Neural cell (in vitro differentiated cells): ENCODE results near the gene PTPRN2. TPM values are rescaled to one million over a fixed set of nuclear protein-coding genes. Genes with fewer than 3 reads are reported as not detected.

ENCODE experiments used
- H2AFZ ChIP-seq: fragments of 200-600, 300-800 bp; sonication (generic), shearing (Covaris generic); 2 replicates; pipeline ENCODE4 v1.6.0; 2014; ENCODE audit warnings: low read depth, mild to moderate bottlenecking, antibody characterized with exemption, low read length, moderate library complexity
- H3F3A ChIP-seq: fragments of 200-600 bp; shearing (Covaris generic); 2 replicates; pipeline ENCODE4 v1.6.1; 2016; ENCODE audit warnings: mild to moderate bottlenecking, moderate library complexity, mixed read lengths, antibody characterized with exemption, low read length; ENCODE audit not compliant: insufficient read depth, poor library complexity, severe bottlenecking
- H3K27ac ChIP-seq: fragments of 200-600, 300-800 bp; sonication (generic), shearing (Covaris generic); 2 replicates; pipeline ENCODE4 v1.5.1; 2014; ENCODE audit warnings: mild to moderate bottlenecking, low read length, moderate library complexity
- H3K27me3 ChIP-seq: fragments of 300-800, 200-600 bp; sonication (generic), shearing (Covaris generic); 2 replicates; pipeline ENCODE4 v1.6.0; 2014; ENCODE audit warnings: mild to moderate bottlenecking, low read depth, low read length, moderate library complexity; ENCODE audit not compliant: insufficient read depth
- H3K36me3 ChIP-seq: fragments of 300-800, 200-600 bp; sonication (generic), shearing (Covaris generic); 2 replicates; pipeline ENCODE4 v1.5.1; 2014; ENCODE audit warnings: mild to moderate bottlenecking, antibody characterized with exemption, low read length, moderate library complexity; ENCODE audit not compliant: insufficient read depth
- H3K4me2 ChIP-seq: fragments of 300-800, 200-600 bp; sonication (generic), shearing (Covaris generic); 2 replicates; pipeline ENCODE4 v1.6.0; 2014; ENCODE audit warnings: mild to moderate bottlenecking, low read length
- H3K4me3 ChIP-seq: fragments of 300-800, 200-600 bp; sonication (generic), shearing (Covaris generic); 2 replicates; pipeline ENCODE4 v1.5.1; 2014; ENCODE audit warnings: mild to moderate bottlenecking, low read length, moderate library complexity
- H3K79me2 ChIP-seq: fragments of 200-600 bp; shearing (Covaris generic); replicated peaks from 2 replicates; pipeline ENCODE4 v1.6.0; 2014; ENCODE audit warnings: mild to moderate bottlenecking, low read length, moderate library complexity; ENCODE audit not compliant: insufficient read depth
- H3K9ac ChIP-seq: fragments of 300-800, 200-600 bp; sonication (generic), shearing (Covaris generic); 2 replicates; pipeline ENCODE4 v1.6.1; 2016; ENCODE audit warnings: mild to moderate bottlenecking, low read length, mixed read lengths
- H3K9me2 ChIP-seq: fragments of 200-600 bp; shearing (Covaris generic); 2 replicates; pipeline ENCODE4 v1.6.1; 2016; ENCODE audit warnings: mild to moderate bottlenecking, low read length, mixed read lengths; ENCODE audit not compliant: insufficient read depth
- H3K9me3 ChIP-seq: fragments of 200-600, 300-800 bp; sonication (generic), shearing (Covaris generic); 2 replicates; pipeline ENCODE4 v1.6.1; 2016; ENCODE audit warnings: mild to moderate bottlenecking, mixed run types, low read length, moderate library complexity, mixed read lengths
- H4K20me1 ChIP-seq: fragments of 200-600 bp; shearing (Covaris generic); 2 replicates; pipeline ENCODE4 v1.6.1; 2016; ENCODE audit warnings: mild to moderate bottlenecking, mixed run types; ENCODE audit not compliant: insufficient read depth
- EP300 ChIP-seq: fragments of 450-650 bp; conservative IDR thresholded peaks from 2 replicates; pipeline ENCODE4 v1.6.1; 2014; ENCODE audit warnings: antibody characterized with exemption, mild to moderate bottlenecking, moderate library complexity; ENCODE audit not compliant: poor library complexity, severe bottlenecking
- EZH2 ChIP-seq: fragments of 200-600, 300-800 bp; shearing (Covaris generic), sonication (generic); IDR thresholded peaks from 2 replicates; pipeline ENCODE4 v1.6.1; 2014; ENCODE audit warnings: antibody characterized with exemption, low read length, borderline replicate concordance, mild to moderate bottlenecking; ENCODE audit not compliant: insufficient read depth, poor library complexity, severe bottlenecking
- MXI1 ChIP-seq: fragments of 450-650 bp; conservative IDR thresholded peaks from 2 replicates; pipeline ENCODE4 v1.6.1; 2014; ENCODE audit warnings: antibody characterized with exemption, mild to moderate bottlenecking; ENCODE audit not compliant: poor library complexity, severe bottlenecking
- POLR2AphosphoS5 ChIP-seq: IDR thresholded peaks from 2 replicates; pipeline ENCODE4 v1.6.1; 2012
- RAD21 ChIP-seq: fragments of 450-650 bp; conservative IDR thresholded peaks from 2 replicates; pipeline ENCODE4 v1.6.1; 2014; ENCODE audit warnings: antibody characterized with exemption, mild to moderate bottlenecking, moderate library complexity
- REST ChIP-seq: IDR thresholded peaks from 2 replicates; pipeline ENCODE4 v1.6.1; 2012; ENCODE audit warnings: borderline replicate concordance
- SMC3 ChIP-seq: fragments of 450-650 bp; conservative IDR thresholded peaks from 2 replicates; pipeline ENCODE4 v1.6.1; 2014; ENCODE audit warnings: antibody characterized with exemption, mild to moderate bottlenecking, moderate library complexity; ENCODE audit not compliant: poor library complexity
- TAF1 ChIP-seq: IDR thresholded peaks from 2 replicates; pipeline ENCODE4 v1.6.1; 2012; ENCODE audit warnings: low read depth
- polyA plus RNA-seq: library from polyadenylated mRNA; depleted of rRNA; stranded (reverse); fragments of >200 nt; gene quantifications from 2 replicates; pipeline ENCODE4 v1.2.3, GENCODE V29; 2014
- TF ChIP-seq, protein P1 (sequence below): fragments of 450-650 bp; IDR thresholded peaks from 2 replicates; pipeline ENCODE4 v1.5.1; 2014; ENCODE audit warnings: antibody characterized with exemption, mild to moderate bottlenecking, moderate library complexity; ENCODE audit not compliant: poor library complexity, severe bottlenecking

The PTPRN2 gene
- polyA plus RNA-seq, 1 donor from 2014 or later, result 31.0 TPM

GRCh38 chr7:157687845-157688532, 899.6 kb downstream of the PTPRN2 start:
- H3K4me3 ChIP-seq, result peak overlapping the region; percentile 98
- H3K9me2 ChIP-seq, result no peaks in the 10 kb centered on the region
- H2AFZ ChIP-seq, result no peak overlapping the region
- peak overlapping the region; percentile 97 for H3K4me2 ChIP-seq
- H4K20me1 ChIP-seq, result peaks cover 12% of the 10 kb centered on the region
- H3K36me3 ChIP-seq, result no peaks in the 10 kb centered on the region
- no peaks in the 10 kb centered on the region for H3K9me3 ChIP-seq
- H3K27ac ChIP-seq, result peak overlapping the region; percentile 99
- no peaks in the 10 kb centered on the region for H3K27me3 ChIP-seq
- peaks cover 74% of the 10 kb centered on the region for H3K79me2 ChIP-seq
- TF ChIP-seq SMC3, result no peak
- peak; percentile 30 for TF ChIP-seq REST
- no peak for TF ChIP-seq TAF1
- no peak for TF ChIP-seq POLR2AphosphoS5
- peak overlapping the region; percentile 99 for H3K9ac ChIP-seq
- no peaks in the 10 kb centered on the region for H3F3A ChIP-seq

DNA sequence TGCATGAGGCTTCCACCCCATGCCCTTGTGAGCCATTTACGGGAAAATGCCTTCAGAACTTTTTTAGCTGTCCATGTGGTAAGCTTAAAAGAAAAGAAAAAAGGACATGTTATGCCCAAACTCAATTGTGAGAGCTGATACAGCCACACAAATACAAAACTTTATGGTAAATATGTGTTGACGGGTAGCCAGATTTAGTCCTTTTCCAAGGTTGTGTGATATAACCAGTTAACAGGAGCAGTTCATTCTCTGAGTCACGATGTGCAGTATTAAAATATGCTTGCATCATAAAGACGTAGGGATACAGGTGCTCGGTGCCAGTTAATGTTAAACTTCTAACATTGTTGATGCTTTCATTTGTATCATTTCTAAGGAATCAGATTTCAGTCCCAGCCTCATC, 900.5 kb downstream of the PTPRN2 start:
- TF ChIP-seq, protein P1, sequence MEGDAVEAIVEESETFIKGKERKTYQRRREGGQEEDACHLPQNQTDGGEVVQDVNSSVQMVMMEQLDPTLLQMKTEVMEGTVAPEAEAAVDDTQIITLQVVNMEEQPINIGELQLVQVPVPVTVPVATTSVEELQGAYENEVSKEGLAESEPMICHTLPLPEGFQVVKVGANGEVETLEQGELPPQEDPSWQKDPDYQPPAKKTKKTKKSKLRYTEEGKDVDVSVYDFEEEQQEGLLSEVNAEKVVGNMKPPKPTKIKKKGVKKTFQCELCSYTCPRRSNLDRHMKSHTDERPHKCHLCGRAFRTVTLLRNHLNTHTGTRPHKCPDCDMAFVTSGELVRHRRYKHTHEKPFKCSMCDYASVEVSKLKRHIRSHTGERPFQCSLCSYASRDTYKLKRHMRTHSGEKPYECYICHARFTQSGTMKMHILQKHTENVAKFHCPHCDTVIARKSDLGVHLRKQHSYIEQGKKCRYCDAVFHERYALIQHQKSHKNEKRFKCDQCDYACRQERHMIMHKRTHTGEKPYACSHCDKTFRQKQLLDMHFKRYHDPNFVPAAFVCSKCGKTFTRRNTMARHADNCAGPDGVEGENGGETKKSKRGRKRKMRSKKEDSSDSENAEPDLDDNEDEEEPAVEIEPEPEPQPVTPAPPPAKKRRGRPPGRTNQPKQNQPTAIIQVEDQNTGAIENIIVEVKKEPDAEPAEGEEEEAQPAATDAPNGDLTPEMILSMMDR, result no peak
- no peak for TF ChIP-seq SMC3
- no peak for TF ChIP-seq MXI1
- TF ChIP-seq EP300, result no peak
- TF ChIP-seq POLR2AphosphoS5, result no peak
- TF ChIP-seq RAD21, result no peak
- no peak for TF ChIP-seq TAF1
- TF ChIP-seq REST, result no peak
- no peak for TF ChIP-seq EZH2
- peak overlapping the region; percentile 99 for H3K9ac ChIP-seq
- H3F3A ChIP-seq, result no peaks in the 10 kb centered on the region
- H3K27ac ChIP-seq, result peak overlapping the region; percentile 99
- H3K4me3 ChIP-seq, result peak overlapping the region; percentile 98
- no peaks in the 10 kb centered on the region for H3K27me3 ChIP-seq
- H2AFZ ChIP-seq, result no peak overlapping the region
- H3K4me2 ChIP-seq, result peak overlapping the region; percentile 97
- peaks cover 82% of the 10 kb centered on the region for H3K79me2 ChIP-seq
- no peaks in the 10 kb centered on the region for H3K36me3 ChIP-seq
- peaks cover 12% of the 10 kb centered on the region for H4K20me1 ChIP-seq
- no peaks in the 10 kb centered on the region for H3K9me3 ChIP-seq
- H3K9me2 ChIP-seq, result no peaks in the 10 kb centered on the region
